ENCODE measurements around the gene PSAT1.

The PSAT1 gene

DNA sequence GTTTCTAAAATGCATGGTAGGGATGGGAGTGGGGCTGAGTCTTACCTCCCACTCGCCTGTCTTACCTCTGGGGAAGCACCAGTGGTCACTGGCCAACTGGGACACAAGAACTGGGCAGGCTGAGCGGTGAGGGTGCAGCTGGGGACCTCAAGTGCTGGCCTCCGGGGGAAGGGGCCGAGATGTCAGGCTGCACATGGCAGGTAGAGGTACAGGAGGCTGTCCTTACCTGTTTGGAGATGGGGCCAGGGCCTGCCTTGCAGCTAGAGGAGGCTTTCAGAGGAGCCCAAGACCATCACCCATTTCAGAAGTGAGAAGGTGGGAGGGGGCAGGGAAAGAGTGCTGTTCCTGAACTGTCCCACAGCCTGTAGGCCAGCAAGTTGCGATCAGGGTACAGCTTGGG lies 14.2 kb downstream of the PSAT1 start:
- in situ Hi-C loops (cut with HindIII; ENCODE audit: low pct_ligation_motif_present, low pct_unique_long_range_greater_than_20kb, low sequenced_read_pairs) = no loop called here
- DNase-seq = no peak

DNA sequence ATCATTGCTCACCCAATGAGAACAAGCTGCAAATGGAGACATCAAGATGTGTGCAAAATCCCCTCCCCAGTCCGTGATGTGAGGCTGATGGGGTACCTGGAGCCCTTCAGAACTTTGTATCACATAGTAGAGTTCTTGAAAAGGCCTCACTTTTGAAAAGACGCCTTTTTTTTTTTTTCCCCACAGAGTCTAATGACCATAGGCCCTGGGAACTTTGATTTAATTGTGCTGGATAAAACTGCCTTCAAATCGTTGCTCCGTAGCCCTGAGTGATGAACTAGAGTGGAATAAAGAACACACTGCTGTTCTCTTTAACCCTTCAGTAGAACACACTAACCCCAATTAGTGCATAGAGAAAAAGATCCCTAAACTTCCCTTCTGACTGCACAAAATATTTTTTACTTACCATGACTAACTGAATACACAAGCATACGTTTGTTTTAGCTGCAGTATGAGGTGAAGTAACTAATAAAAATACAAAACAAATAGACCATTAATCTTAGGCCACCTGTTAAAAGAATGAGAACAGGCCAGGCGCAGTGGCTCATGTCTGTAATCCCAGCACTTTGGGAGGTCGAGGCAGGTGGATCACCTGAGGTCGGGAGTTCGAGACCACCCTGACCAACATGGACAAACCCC lies 15.1 kb downstream of the PSAT1 start:
- in situ Hi-C loops (cut with HindIII; ENCODE audit: low pct_ligation_motif_present, low pct_unique_long_range_greater_than_20kb, low sequenced_read_pairs) = no loop called here
- DNase-seq = no peak

DNA sequence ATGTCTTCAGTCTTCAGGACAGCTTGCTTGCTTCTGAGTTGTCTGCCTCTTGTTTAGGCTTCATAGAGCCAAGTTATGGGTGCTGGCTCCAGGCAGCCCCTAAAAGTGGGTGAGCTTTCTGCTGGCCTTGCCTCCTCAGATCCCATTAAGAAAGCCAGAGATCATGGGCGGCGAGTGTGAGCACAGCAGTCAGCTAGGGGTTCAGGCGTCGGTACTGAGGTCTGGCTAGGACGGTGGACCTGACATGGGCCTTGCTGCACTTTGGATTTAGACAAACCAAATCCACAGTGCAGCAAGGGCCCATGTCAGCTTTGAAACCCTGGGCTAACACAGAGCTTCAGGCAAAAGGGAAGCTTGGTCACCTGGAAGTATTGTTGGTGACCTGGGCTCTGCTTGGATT lies 17.6 kb downstream of the PSAT1 start:
- DNase-seq = no peak
- in situ Hi-C loops (cut with HindIII; ENCODE audit: low pct_ligation_motif_present, low pct_unique_long_range_greater_than_20kb, low sequenced_read_pairs) = no loop called here

DNA sequence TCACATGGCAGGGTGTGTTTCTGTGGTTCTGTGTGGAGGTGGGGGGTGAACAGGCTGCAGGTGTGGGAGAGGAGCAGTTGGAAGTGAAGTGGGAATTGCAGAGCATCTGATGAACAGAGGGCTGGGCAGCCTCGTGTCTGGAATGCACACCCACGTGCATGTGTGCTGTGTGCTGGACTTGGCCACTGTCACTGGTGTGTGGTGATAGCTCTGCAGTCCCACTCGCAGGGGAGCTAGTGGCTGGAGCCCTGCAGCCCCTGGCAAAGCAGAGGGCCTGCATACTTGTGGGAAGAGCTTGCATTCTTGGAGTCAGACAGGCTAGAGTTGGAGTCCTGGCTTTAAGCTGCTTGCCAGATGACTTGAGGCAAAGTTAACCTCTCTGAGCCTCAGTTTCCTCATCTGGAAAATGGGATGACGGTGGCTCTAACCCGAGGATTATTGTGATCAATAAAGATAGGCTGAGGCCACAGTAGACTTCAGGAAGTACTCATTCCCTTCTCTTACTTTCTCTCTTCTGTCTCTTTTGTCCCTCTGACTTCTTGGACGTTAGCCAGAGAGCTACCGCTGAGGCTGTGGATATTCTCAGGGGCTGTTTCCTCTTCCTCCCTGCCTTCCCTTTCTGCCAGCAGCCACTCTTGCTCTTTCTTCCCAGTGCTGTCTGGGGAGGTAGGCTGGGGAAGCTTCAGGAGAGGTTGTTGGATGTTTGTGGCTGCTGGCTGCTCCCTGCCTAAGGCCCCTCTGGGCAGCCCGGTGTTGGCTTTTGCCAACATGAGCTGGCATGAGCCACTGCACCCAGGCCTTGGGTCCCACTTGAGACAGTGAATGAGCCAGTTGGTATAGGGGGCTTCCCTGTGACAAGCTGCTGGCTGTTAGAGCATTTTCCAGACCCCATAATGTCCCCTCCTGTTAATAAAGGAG lies 18.3 kb downstream of the PSAT1 start:
- in situ Hi-C loops (cut with HindIII; ENCODE audit: low pct_ligation_motif_present, low pct_unique_long_range_greater_than_20kb, low sequenced_read_pairs) = no loop called here
- DNase-seq = no peak

DNA sequence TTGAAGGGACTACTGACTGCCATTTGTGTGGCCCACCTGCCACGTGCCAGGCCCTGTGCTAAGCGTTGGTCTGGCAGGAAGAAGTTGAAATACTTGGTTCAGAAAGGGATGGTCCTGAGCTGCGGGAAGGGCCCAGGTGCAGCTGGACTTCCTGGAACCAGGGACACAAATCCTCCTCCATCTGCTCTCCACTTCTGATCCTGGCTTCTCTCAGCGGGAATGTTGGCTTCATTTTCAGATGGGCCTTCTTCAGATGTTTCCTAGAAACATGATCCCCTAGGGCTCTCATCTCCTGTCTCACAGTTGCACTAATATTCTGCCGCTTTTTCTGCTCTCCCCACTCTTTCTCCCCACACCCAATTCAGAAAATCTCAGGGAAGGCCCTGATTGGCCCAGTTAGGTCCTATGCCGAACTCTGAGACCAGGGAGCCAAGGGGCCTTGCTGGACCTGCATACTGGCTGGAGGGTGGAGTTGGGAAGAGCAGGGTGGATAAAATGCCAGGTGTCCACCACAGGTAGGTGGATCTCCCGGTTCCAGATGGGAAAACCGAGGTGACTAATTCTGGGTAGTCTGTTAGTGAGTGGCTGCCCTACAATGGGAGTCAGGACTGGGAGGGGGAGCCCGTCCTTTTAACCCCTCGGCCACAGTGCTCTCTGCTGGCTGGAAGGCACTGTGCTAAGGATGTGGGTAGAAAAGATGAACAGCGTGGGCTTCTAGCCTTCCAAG lies 19.4 kb downstream of the PSAT1 start:
- DNase-seq = no peak
- in situ Hi-C loops (cut with HindIII; ENCODE audit: low pct_ligation_motif_present, low pct_unique_long_range_greater_than_20kb, low sequenced_read_pairs) = no loop called here

DNA sequence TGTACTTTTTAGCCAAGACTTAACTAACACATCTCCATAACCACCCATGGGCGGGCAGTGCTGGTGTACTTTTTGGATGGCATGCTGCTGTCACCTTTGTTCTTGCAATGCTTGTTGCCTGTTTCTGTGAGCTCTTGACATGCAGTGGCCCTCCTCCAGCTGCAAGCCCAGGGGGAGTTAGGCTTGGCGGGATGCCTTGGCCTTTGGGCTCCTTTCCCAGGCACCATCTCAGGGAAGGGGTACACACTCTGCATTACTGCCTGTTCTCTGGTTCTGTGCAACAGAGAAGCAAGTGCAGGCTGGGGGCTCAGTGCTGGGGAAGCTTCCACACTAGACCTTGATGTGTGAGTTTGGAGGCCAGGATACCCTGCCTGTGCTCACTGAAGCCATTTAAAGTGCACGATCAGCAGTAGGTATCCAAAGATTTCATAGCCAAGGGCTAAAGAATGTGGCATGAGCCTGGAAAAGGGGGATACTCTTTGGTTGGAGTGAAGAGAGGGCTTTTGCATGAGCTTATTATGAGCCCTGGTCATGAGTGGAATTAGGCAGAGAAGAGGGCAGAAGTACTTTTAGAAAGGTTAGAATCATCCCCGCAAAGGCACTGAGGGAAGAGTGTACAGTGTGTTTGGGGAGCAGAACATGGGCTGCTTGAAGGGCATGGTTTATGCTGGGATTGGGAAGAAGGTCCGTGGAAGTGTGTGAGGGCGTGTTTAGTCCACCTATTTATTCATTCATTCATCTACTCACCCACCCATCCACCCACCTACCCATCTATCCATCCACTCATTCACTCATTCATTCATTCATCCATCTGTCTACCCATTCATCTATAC lies 22.5 kb downstream of the PSAT1 start:
- in situ Hi-C loops (cut with HindIII; ENCODE audit: low pct_ligation_motif_present, low pct_unique_long_range_greater_than_20kb, low sequenced_read_pairs) = no loop called here

DNA sequence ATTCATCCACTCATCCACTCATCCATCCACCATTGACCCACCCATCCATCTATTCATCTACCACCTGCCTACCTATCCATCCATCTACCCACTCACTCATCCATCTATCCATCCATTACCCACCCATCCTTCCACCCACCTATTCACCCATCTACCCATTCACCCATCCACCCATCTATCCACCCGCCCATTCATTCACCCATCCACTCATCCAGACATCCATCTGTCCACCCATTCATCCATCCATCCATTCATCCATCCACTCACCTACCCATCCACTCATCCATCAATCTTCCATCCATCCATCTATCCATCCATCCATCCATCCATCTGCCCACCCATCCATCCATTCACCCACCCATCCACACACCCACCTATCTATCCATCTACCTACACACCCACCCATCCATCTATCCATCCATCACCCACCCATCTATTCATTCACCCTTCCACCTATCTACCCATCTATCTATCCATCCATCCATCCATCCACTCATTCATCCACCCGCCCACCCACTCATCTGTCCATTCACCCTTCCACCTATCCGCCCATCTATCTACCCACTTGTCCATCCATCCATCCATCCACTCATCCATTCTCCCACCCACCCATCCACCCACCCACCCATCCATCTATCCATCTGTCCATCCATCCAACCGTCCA lies 23.2 kb downstream of the PSAT1 start:
- no peak for DNase-seq
- in situ Hi-C loops (cut with HindIII; ENCODE audit: low pct_ligation_motif_present, low pct_unique_long_range_greater_than_20kb, low sequenced_read_pairs) = no loop called here

More for the DNA sequence above, 22.5 kb downstream of the PSAT1 start:
- no peak for DNase-seq

DNA sequence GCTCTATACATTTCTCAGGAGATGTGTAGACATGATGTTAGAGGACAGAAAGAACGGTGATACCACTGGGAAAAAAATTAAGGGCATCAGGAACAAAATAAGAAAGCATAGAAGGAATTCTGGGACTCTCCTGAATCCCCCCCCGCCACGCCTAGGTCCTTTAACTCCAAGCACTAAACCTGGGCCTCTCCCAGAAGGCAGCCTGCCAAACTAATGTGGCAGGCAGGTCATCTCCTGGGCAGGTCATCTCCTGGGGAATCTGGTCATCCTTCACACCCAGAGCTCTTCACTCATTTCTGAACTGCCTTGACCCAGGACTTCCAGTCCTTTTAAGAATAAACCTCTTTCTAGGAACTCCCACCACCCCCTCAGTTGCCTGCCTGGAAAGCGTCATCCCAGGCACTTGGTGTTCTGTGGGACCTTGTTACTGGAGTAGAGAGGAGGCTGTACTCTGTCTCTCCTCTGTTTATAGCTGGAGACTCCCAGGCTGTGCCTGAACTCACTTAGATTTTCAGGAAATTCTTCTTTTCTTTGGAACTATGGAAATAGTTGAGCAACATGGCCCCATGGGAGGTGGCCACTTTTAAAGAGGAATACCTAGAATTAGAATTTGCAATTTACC lies 24.1 kb downstream of the PSAT1 start:
- no peak for DNase-seq
- in situ Hi-C loops (cut with HindIII; ENCODE audit: low pct_ligation_motif_present, low pct_unique_long_range_greater_than_20kb, low sequenced_read_pairs) = no loop called here

DNA sequence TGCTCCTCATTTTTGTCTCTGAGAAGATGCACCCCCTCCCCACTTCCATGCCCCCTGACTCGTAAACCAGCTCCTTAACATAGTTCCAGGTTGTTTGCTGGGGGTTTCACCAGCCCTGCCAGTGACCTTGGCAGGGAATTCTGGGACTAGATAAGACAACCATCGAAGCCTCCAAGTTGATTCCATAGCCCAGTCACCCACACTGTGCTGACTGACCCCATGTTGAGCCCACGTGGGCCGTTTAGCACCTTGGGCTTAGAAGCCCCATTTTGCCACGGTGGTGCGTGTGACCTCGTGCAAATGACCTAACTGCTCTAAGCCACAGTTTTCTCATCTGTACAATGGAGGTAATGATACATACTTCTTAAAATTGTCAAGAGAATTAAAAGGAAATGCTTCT lies 24.6 kb downstream of the PSAT1 start:
- in situ Hi-C loops (cut with HindIII; ENCODE audit: low pct_ligation_motif_present, low pct_unique_long_range_greater_than_20kb, low sequenced_read_pairs) = no loop called here
- no peak for DNase-seq

DNA sequence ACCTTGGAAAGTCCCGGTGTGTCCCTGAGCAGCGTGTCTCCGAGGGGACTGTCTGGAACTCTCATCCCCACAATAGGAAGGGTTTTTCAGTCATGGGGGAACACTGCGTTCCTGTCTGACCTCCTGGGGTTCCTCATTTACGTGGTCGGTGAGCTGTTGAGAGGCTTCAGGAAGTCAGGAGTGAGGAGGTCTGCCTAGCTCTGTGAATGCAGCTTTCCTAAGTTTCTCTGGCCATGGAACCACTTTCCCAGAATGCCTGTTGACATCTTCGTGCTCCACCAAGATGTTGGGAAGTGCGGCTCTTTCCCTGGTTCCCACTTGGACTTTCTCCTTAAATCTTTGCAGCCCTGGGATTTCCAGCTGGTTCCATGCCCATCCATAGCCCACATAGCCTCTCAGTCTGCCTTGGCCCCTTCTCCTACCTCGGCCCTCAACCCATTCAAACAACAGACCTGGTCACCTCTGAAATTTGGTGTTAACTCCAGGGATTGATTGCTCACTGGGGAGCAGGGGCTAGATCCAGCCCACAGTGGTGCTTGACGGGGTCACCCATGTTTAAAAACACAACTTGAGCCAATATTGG lies 27.2 kb downstream of the PSAT1 start:
- no peak for DNase-seq
- in situ Hi-C loops (cut with HindIII; ENCODE audit: low pct_ligation_motif_present, low pct_unique_long_range_greater_than_20kb, low sequenced_read_pairs) = no loop called here

DNA sequence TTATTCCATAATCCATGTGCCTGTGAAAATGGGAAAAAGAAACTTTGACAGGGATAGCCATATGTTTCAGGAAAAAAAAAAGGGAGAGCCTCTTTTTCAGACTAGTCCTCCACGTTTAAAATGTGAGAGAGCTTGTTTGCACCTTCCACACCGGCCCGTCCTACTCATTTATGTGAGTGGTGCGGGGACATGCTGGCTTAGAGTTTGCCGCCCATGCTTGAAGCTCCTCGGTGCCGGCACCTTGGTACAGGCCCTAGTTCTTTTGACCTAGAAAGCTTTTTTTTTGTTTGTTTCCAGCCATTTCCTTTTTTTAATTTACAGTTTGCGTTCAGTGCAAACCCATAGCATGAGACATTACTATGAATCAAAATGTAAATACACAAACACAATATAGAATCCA lies 27.8 kb downstream of the PSAT1 start:
- in situ Hi-C loops (cut with HindIII; ENCODE audit: low pct_ligation_motif_present, low pct_unique_long_range_greater_than_20kb, low sequenced_read_pairs) = no loop called here
- no peak for DNase-seq

DNA sequence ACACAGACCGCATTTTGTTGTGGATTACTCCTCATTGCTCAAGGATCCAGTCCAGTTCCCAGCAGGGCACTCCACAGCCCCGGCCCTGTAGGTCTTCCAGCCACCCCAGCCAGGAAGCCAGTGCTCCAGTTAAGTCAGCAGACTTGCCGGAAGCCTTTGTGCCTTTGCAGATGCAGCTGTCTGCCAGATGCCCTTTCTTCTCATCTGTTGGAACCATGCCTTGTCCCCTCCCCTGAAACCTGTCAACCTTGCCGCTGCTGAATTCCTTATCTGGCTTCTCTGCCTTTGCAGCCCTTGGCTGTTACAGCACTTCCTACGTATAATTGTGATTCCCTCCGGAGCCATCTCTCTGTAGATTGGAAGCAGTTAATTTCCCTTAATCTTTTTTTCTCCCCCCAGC lies 28.4 kb downstream of the PSAT1 start:
- in situ Hi-C loops (cut with HindIII; ENCODE audit: low pct_ligation_motif_present, low pct_unique_long_range_greater_than_20kb, low sequenced_read_pairs) = no loop called here
- no peak for DNase-seq

DNA sequence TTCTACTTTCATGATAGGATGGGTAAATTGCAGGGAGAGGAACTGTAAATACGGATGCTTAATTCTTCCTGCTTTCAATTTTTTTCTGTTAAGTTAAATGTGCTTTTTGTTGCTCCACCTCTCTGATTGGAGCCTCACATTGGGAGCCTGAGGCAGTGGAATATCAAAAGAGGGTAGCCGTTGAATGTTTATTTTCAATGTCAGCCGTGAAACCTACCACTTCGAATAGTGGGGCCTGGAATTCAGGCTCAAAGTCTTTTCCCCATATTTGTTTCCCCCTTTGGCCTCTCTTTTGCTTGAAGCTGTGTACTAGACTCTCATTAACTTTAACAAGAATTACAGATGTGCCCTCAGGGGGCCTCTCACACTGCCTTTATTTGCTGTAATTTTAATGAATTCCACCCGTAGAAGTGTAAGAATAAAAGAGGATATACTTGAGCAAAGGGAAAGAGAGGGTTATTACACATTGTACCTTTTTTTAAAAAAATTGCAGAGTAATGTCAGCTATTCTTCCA lies 29.0 kb downstream of the PSAT1 start:
- no peak for DNase-seq
- in situ Hi-C loops (cut with HindIII; ENCODE audit: low pct_ligation_motif_present, low pct_unique_long_range_greater_than_20kb, low sequenced_read_pairs) = no loop called here

DNA sequence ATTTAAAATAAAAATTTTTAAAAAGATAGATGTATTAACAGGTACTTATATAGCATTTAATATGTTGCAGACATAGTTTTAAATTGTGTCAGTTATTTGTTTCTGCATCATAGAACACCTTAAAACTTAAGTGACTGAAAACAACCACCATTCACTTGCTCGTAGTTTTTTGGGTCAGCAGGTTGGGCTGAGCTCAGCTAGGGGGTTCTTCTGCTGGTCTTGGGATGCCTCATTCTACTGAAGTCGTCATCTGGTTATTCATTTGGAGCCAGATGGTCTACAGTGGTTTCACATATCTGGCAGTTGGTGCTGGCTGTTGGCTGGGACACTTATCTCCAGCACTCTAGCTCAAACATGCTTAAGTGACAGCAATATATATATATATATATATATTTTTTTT lies 29.6 kb downstream of the PSAT1 start:
- in situ Hi-C loops (cut with HindIII; ENCODE audit: low pct_ligation_motif_present, low pct_unique_long_range_greater_than_20kb, low sequenced_read_pairs) = no loop called here
- no peak for DNase-seq

DNA sequence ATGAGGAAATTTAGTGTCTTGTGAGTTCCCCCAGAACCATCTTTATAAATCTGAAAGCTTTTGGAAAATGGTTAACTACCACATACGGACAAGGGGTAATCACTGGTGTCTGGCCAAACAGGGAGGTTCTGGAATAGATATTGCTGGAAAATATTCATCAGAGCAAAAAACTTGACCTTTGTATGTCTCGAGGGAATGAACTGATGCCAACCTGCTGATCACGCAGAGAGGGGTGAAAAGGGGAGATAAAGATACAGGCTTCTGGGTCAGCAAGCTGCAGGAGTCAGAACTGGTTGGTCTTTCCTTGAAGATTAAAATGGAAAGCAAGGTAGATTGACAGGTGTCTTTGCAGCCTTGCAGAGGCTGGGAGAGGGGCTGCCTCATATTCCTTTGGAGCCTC lies 35.5 kb downstream of the PSAT1 start:
- DNase-seq = no peak
- in situ Hi-C loops (cut with HindIII; ENCODE audit: low pct_ligation_motif_present, low pct_unique_long_range_greater_than_20kb, low sequenced_read_pairs) = no loop called here

DNA sequence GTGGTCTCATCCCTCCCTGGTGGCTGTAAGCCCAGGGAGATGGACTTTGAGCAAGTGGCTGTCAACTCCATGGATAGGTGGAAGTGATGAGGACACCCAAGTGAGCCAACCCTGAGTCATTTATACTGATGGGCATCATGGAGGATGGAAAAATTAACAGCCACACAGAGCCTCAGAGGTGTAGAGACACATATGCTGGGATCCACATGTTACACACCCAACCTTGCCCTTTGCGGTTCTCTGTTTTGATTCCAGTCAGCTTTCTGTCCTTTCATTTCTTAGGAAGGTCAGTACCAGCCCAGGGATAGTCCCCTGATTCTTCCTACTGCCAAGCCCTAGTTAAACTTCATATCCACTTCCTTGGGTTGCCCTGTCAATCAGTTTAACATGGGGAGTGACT lies 51.9 kb downstream of the PSAT1 start:
- no peak for DNase-seq
- in situ Hi-C loops (cut with HindIII; ENCODE audit: low pct_ligation_motif_present, low pct_unique_long_range_greater_than_20kb, low sequenced_read_pairs) = no loop called here

DNA sequence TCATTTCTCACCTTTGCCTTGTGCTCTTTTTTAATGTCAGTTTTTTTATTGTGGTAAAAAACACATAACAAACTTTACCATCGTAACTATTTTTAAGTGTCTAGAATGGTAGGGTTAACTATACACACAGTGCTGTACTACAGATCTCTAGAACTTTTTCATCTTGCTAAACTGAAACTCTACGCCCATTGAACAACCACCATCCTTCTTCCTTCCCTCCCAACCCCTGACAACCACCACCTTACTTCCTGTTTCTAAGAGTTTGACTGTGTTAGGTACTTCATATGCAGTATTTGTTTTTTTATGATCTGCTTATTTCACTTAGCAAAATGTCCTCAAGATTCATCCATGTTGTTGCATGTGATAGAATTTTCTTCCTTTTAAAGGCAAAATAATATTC lies 54.9 kb downstream of the PSAT1 start:
- in situ Hi-C loops (cut with HindIII; ENCODE audit: low pct_ligation_motif_present, low pct_unique_long_range_greater_than_20kb, low sequenced_read_pairs) = no loop called here
- DNase-seq = no peak

All from ACHN (cell line).